ENCODE measurements around the gene BST1.
"Not testable (repeated sequence)": the region's sequence is repeated elsewhere in the genome, so short reads cannot be mapped to it uniquely, and the experiment has no call there.

BST1 gene

DNA sequence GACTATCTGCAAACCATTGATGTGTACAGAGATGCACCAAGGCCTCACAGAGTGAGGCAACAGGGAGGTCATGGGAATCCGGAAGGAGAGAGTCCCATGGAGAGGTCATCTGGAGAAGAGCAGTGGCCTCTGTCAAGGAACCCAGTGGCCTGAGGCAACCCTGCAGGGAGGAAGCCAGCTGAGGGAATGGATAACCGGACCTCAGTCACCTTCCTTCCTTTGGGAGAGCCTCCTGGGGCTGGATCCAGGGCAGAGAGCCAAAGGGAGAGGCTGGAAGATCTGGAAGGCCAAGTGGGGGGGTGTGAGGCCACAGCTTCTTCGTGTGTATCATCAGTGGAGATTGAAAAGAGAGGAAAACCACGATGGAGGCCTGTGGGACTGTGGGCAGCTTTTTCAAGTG lies 50.9 kb downstream of the BST1 start:
- peaks cover 4% of the 10 kb centered on the region for H3K27me3 Mint-ChIP-seq (ENCODE audit: low read depth)
- TF ChIP-seq, protein P1, sequence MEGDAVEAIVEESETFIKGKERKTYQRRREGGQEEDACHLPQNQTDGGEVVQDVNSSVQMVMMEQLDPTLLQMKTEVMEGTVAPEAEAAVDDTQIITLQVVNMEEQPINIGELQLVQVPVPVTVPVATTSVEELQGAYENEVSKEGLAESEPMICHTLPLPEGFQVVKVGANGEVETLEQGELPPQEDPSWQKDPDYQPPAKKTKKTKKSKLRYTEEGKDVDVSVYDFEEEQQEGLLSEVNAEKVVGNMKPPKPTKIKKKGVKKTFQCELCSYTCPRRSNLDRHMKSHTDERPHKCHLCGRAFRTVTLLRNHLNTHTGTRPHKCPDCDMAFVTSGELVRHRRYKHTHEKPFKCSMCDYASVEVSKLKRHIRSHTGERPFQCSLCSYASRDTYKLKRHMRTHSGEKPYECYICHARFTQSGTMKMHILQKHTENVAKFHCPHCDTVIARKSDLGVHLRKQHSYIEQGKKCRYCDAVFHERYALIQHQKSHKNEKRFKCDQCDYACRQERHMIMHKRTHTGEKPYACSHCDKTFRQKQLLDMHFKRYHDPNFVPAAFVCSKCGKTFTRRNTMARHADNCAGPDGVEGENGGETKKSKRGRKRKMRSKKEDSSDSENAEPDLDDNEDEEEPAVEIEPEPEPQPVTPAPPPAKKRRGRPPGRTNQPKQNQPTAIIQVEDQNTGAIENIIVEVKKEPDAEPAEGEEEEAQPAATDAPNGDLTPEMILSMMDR (IDR thresholded peaks at IDR 0.05; ENCODE audit: unreplicated experiment in 3 of 3), result no peak
- peaks cover 6% of the 10 kb centered on the region for H3K4me1 Mint-ChIP-seq
- no peak overlapping the region for H3K4me3 Mint-ChIP-seq
- H3K9me3 Mint-ChIP-seq, result no peaks in the 10 kb centered on the region
- H3K27ac Mint-ChIP-seq, result no peak overlapping the region
- H3K36me3 Mint-ChIP-seq (ENCODE audit: low read depth), result no peaks in the 10 kb centered on the region

DNA sequence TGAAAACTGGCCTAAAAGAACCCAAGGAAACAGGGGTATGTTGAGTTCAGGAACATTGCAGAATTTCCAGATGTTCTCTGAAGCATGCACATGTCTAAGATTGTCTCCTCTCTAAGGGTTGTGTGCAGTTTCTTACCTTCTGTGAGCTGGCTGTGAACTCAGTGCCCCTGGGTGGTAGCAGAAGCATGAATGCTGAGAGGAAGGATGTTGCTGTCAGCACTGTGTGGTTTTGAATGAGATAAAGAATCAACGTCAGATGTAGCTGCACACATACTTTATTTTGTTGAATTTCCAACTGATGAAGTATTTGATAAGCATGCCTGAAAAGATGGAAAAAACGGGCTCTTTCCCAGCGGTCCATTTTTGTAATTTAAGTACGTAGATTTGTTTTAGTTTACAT lies 51.5 kb downstream of the BST1 start:
- Mint-ChIP-seq H3K4me3 (no peak overlapping the region), H3K27me3 (ENCODE audit: low read depth) (peaks cover 4% of the 10 kb centered on the region), H3K36me3 (ENCODE audit: low read depth) (no peaks in the 10 kb centered on the region), H3K9me3 (no peaks in the 10 kb centered on the region), H3K4me1 (peaks cover 6% of the 10 kb centered on the region), H3K27ac (no peak overlapping the region)
- TF ChIP-seq, protein P1 (IDR thresholded peaks at IDR 0.05; ENCODE audit: unreplicated experiment in 3 of 3), result no peak

DNA sequence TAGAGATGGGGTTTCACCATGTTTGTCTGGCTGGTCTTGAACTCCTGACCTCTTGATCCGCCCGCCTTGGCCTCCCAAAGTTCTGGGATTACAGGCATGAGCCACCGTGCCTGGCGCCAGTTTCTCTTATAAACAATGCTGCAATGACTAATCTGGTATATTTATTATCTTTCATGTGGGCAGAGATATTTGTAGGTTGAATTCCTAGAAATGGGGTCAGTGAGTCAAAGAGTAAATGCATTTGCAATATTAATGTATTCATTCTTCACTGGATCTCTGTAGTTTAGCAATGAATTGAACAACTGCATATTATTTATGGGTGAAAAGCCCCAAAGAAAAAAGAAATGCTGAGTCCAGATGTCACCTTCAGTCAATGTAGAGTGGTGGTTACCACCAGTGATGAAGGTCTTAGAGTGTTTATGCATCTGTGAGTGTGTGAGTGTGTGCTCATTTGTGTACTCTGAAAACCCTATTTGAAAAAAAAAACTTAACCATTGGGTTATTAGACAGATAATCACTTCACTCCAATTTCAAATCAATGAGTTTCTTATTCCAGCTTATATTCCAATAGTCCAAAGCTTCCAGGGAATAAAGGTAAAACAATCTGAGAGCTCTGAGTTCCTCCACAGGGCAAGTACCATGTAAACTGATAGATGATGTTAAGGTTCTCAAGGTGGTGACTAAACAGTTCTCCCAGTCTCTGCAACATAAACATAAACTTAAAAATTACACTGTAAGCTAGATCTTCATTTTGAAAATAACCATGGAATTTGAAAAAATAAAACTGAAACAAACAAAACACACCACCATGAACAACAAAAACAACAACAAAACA lies 52.7 kb downstream of the BST1 start:
- no peaks in the 10 kb centered on the region for H3K9me3 Mint-ChIP-seq
- TF ChIP-seq, protein P1 (IDR thresholded peaks at IDR 0.05; ENCODE audit: unreplicated experiment in 3 of 3), result no peak

GRCh38 chr4:15756361-15756861 lies 53.5 kb downstream of the BST1 start:
- H3K4me1 Mint-ChIP-seq, result peaks cover 6% of the 10 kb centered on the region
- H3K27ac Mint-ChIP-seq, result no peak overlapping the region
- no peaks in the 10 kb centered on the region for H3K9me3 Mint-ChIP-seq
- no peaks in the 10 kb centered on the region for H3K36me3 Mint-ChIP-seq (ENCODE audit: low read depth)
- no peak overlapping the region for H3K4me3 Mint-ChIP-seq
- H3K27me3 Mint-ChIP-seq (ENCODE audit: low read depth), result peaks cover 4% of the 10 kb centered on the region
- TF ChIP-seq, protein P1 (IDR thresholded peaks at IDR 0.05; ENCODE audit: unreplicated experiment in 3 of 3), result no peak

More for the DNA sequence above, 52.7 kb downstream of the BST1 start:
- no peak overlapping the region for H3K4me3 Mint-ChIP-seq
- H3K27me3 Mint-ChIP-seq (ENCODE audit: low read depth), result peaks cover 4% of the 10 kb centered on the region
- H3K27ac Mint-ChIP-seq, result no peak overlapping the region
- H3K4me1 Mint-ChIP-seq, result peaks cover 6% of the 10 kb centered on the region
- H3K36me3 Mint-ChIP-seq (ENCODE audit: low read depth), result no peaks in the 10 kb centered on the region

DNA sequence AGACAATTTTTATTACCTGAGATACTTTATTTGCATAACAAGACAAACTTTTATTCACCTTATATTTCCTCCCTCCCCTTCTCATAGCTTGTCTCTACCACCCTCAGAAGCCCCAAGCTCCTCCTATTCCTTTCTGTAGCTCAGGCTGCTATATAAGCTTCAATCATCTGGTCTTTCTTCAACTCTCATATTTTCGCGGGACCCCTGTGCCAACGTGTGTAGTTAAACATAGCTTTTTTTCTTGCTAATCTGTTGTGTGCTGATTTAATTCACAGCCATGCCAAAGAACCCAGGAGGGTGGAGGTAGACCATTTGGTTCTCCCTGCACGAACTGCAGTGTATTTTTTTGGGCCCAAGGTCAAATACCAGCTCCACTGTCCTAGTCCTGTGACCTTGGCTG lies 54.2 kb downstream of the BST1 start:
- peaks cover 4% of the 10 kb centered on the region for H3K27me3 Mint-ChIP-seq (ENCODE audit: low read depth)
- TF ChIP-seq, protein P1 (IDR thresholded peaks at IDR 0.05; ENCODE audit: unreplicated experiment in 3 of 3), result no peak
- no peaks in the 10 kb centered on the region for H3K9me3 Mint-ChIP-seq
- H3K4me3 Mint-ChIP-seq, result no peak overlapping the region
- no peak overlapping the region for H3K27ac Mint-ChIP-seq
- H3K4me1 Mint-ChIP-seq, result peaks cover 6% of the 10 kb centered on the region
- H3K36me3 Mint-ChIP-seq (ENCODE audit: low read depth), result no peaks in the 10 kb centered on the region

DNA sequence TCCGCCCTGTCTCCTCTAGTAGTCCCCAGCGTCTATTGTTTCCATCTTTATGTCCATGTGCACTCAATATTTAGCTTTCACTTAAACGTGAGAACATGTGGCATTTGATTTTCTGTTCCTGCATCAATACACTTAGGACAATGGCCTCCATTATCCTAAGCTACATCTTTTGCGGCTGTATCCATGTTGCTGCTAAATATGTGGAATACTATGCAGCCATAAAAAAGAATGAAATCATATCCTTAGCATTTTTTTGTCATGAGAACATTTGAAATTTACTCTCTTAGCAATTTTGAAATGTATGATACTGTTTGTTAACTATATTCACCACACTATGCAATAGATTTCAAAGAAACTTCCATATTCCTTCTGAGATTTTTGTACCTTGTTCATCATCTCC lies 55.4 kb downstream of the BST1 start:
- H3K36me3 Mint-ChIP-seq (ENCODE audit: low read depth), result no peaks in the 10 kb centered on the region
- H3K4me3 Mint-ChIP-seq, result no peak overlapping the region
- TF ChIP-seq, protein P1 (IDR thresholded peaks at IDR 0.05; ENCODE audit: unreplicated experiment in 3 of 3), result no peak
- no peaks in the 10 kb centered on the region for H3K9me3 Mint-ChIP-seq
- peaks cover 6% of the 10 kb centered on the region for H3K4me1 Mint-ChIP-seq
- no peak overlapping the region for H3K27ac Mint-ChIP-seq
- peaks cover 4% of the 10 kb centered on the region for H3K27me3 Mint-ChIP-seq (ENCODE audit: low read depth)

DNA sequence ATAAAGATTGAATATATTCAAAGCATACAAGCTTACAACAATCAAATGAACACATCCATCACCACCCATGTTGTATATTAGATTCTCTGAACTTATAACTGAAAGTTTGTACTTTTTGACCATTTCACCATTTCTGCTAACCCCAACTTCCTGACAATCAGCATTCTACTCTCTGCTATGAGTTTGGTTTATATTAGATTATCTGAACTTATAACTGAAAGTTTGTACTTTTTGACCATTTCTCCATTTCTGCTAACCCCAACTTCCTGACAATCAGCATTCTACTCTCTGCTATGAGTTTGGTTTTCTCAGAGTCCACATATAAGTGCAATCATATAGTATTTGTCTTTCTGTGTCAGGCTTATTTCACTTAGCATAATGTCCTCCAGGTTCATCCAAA lies 59.6 kb downstream of the BST1 start:
- H3K36me3 Mint-ChIP-seq (ENCODE audit: low read depth); H3K4me3 Mint-ChIP-seq; H3K27ac Mint-ChIP-seq; H3K9me3 Mint-ChIP-seq; H3K4me1 Mint-ChIP-seq; H3K27me3 Mint-ChIP-seq (ENCODE audit: low read depth): not testable (repeated sequence)
